OCI-LY1 (cell line): ENCODE data around the gene PRDX1.

Source experiments
- EZH2 ChIP-seq: fragments of 200-600 bp; sonication (generic), shearing (Covaris generic); IDR thresholded peaks from 2 replicates; pipeline ENCODE4 v1.8.0; 2017; ENCODE audit warnings: borderline replicate concordance, mixed run types, mild to moderate bottlenecking, antibody characterized with exemption, low read length, moderate library complexity, mixed read lengths
- TF ChIP-seq, protein P1 (sequence below): fragments of 200-600 bp; sonication (generic), shearing (Covaris generic); IDR thresholded peaks from 2 replicates; pipeline ENCODE4 v1.5.1; 2017; ENCODE audit warnings: mild to moderate bottlenecking, antibody characterized with exemption, low read length, moderate library complexity, mixed read lengths

DNA sequence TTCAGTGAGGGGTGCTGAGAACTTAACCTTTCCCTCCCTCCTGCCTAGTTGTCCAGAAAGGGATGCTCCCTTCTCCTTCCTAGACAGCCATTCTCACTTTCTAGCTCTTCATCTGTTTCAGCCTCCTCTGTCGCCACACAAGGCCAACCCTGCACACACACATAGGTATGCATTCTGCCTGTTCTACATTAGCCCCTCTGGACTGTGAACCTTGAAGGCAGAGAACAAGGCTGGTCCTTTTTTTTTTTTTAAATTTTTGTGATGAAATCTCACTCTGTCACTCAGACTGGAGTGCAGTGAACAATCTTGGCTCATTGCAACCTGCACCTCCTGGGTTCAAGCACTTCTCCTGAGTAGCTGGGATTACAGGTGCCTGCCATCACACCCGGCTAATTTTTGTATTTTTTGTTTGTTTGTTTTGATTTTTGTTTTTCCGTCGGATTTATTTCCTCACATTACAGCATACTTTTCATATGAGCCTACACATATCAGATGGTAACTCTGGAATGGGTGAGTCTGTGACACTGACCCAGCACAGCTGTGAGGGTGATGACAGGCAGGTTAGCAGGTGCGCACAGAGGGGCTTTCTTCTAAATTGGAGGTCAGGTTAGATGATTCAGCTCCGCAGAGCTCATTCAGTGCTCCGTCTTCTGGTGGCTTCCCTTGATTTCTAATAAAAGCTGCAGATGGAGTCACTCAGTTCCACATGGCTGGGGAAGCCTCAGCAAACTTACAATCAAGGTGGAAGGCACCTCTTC, 24.0 kb upstream of the PRDX1 start:
- TF ChIP-seq, protein P1, sequence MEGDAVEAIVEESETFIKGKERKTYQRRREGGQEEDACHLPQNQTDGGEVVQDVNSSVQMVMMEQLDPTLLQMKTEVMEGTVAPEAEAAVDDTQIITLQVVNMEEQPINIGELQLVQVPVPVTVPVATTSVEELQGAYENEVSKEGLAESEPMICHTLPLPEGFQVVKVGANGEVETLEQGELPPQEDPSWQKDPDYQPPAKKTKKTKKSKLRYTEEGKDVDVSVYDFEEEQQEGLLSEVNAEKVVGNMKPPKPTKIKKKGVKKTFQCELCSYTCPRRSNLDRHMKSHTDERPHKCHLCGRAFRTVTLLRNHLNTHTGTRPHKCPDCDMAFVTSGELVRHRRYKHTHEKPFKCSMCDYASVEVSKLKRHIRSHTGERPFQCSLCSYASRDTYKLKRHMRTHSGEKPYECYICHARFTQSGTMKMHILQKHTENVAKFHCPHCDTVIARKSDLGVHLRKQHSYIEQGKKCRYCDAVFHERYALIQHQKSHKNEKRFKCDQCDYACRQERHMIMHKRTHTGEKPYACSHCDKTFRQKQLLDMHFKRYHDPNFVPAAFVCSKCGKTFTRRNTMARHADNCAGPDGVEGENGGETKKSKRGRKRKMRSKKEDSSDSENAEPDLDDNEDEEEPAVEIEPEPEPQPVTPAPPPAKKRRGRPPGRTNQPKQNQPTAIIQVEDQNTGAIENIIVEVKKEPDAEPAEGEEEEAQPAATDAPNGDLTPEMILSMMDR: no peak
- no peak for TF ChIP-seq EZH2
